Transverse colon (tissue), 4 donors: Measurements from ENCODE around the gene SYT7. TPM values are rescaled to one million over a fixed set of nuclear protein-coding genes. Genes with fewer than 3 reads are reported as not detected.

Experiments used
- DNase-seq: peaks from one replicate; pipeline ENCODE4 v3.0.0-alpha.2; 2019
- H3K27ac ChIP-seq, 4 donors: fragments of 200-600 bp; sonication (generic); 2 replicates each; pipeline ENCODE4 v1.5.1; 2016 to 2018; ENCODE audit warnings: inconsistent platforms in 4 of 4
- H3K27me3 ChIP-seq: fragments of 200-600 bp; sonication (generic); 2 replicates; pipeline ENCODE4 v1.5.1; 2017; ENCODE audit warnings: inconsistent platforms
- H3K36me3 ChIP-seq, 4 donors: fragments of 200-600 bp; sonication (generic); 2 replicates each; pipeline ENCODE4 v1.5.1; 2017 to 2019; ENCODE audit warnings: inconsistent platforms in 4 of 4
- H3K4me1 ChIP-seq, 4 donors: fragments of 200-600 bp; sonication (generic); 2 replicates each; pipeline ENCODE4 v1.5.1; 2017 to 2020; ENCODE audit warnings: inconsistent platforms in 4 of 4
- H3K4me3 ChIP-seq, 4 donors: fragments of 200-600 bp; sonication (generic); 1 replicate in 1 of 4; 2 replicates in 3 of 4; pipeline versions ENCODE4 v1.5.1 to v1.6.1; 2017 to 2019; ENCODE audit warnings: inconsistent platforms in 4 of 4
- H3K9me3 ChIP-seq, 2 donors: fragments of 200-600 bp; sonication (generic); 2 replicates each; pipeline ENCODE4 v1.5.1; 2017 to 2019; ENCODE audit warnings: inconsistent platforms in 2 of 2
- EP300 ChIP-seq: sonication (generic); formaldehyde crosslinking; IDR thresholded peaks from one replicate; pipeline ENCODE4 v1.6.1; 2017; ENCODE audit warnings: antibody characterized with exemption, low read depth
- POLR2A ChIP-seq: fragments of 450-650 bp; IDR thresholded peaks from one replicate; pipeline ENCODE4 v1.6.1; 2016; ENCODE audit warnings: antibody characterized with exemption, mild to moderate bottlenecking, moderate library complexity
- POLR2AphosphoS5 ChIP-seq, 3 donors: sonication (generic); formaldehyde crosslinking; IDR thresholded peaks; one replicate each; pipeline ENCODE4 v1.6.1; 2016; ENCODE audit warnings: antibody characterized with exemption in 3 of 3
- WGBS, 2 donors: methylation state at CpG; one replicate each; pipeline ENCODE4 v1.1.5; 2018; ENCODE audit warnings: low coverage in 1 of 2; 5-methylcytosine and 5-hydroxymethylcytosine counted together
- in situ Hi-C, 4 donors: fragments of 200-750 bp; cut with MboI; loops; one replicate each; pipeline versions ENCODE4 v1.15.0 to v1.15.1; 2017; ENCODE audit warnings: low sequenced_read_pairs in 3 of 4, low pct_ligation_motif_present in 1 of 4, low pct_unique_long_range_greater_than_20kb in 1 of 4
- intact Hi-C: fragments of 100-400 bp; cut with DNase I; formaldehyde crosslinking; loops from one replicate; pipeline ENCODE4 v1.15.1; 2023; ENCODE audit warnings: low total_unique reads
- total RNA-seq, 4 donors: library from RNA; depleted of rRNA; stranded (reverse); fragments of >200 nt; gene quantifications; one replicate each; pipeline ENCODE4 v1.1.0, GENCODE V29; 2016
- TF ChIP-seq, protein P1 (sequence below), 5 experiments: fragments of 200-600 bp in 3 of 5; fragments of 450-650 bp in 2 of 5; sonication (generic) in 3 of 5; IDR thresholded peaks; 1 replicate in 2 of 5; 2 replicates in 3 of 5; pipeline ENCODE4 v1.5.1; 2016 to 2017; ENCODE audit warnings: antibody characterized with exemption in 5 of 5, inconsistent platforms in 3 of 5, mild to moderate bottlenecking in 2 of 5, moderate library complexity in 1 of 5

Gene SYT7
- total RNA-seq, 4 donors from 2014 or later: 6.8 to 26.2 (median 12.8) TPM

DNA sequence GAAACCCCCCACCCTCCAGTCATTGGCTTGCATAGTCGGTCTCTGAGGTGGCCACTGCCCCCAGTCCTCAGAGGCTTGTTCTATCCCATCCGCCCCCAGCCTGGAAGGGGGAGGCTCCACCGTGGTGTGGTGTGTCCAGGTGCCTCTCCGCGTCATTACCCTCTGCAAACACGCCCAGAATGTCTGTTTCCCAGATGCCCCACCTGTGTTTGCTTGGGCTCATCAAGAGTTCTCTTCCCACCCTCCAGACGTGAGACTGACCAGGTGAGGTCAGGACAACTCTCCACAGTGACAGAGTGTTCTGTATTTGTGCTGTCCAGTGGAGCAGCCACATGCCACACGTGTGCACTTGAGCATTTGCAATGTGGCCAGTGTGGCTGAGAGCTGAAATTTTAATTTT is 47.5 kb downstream of the SYT7 start:
- Histone ChIP-seq H3K27ac (peak overlapping the region in 3 of 4 donors; percentile 54 to 76 (median 73)), H3K4me1 (peaks cover 0 to 30% (median 22%) of the 10 kb centered on the region in 4 donors), H3K4me3 (no peak overlapping the region), H3K27me3 (no peaks in the 10 kb centered on the region), H3K9me3 (no peaks in the 10 kb centered on the region), H3K36me3 (no peaks in the 10 kb centered on the region)
- intact Hi-C loops: loop anchor here (10.0 kb wide), 1 partner anchor 91 kb away; no protein-coding TSS in a partner anchor
- TF ChIP-seq POLR2A: no peak
- TF ChIP-seq EP300: peak; percentile 24
- TF ChIP-seq POLR2AphosphoS5 (IDR thresholded peaks at IDR 0.05): peak; percentile 18 to 25 (median 22)
- TF ChIP-seq, protein P1, sequence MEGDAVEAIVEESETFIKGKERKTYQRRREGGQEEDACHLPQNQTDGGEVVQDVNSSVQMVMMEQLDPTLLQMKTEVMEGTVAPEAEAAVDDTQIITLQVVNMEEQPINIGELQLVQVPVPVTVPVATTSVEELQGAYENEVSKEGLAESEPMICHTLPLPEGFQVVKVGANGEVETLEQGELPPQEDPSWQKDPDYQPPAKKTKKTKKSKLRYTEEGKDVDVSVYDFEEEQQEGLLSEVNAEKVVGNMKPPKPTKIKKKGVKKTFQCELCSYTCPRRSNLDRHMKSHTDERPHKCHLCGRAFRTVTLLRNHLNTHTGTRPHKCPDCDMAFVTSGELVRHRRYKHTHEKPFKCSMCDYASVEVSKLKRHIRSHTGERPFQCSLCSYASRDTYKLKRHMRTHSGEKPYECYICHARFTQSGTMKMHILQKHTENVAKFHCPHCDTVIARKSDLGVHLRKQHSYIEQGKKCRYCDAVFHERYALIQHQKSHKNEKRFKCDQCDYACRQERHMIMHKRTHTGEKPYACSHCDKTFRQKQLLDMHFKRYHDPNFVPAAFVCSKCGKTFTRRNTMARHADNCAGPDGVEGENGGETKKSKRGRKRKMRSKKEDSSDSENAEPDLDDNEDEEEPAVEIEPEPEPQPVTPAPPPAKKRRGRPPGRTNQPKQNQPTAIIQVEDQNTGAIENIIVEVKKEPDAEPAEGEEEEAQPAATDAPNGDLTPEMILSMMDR (IDR thresholded peaks at IDR 0.05): no peak
- in situ Hi-C loops: no loop called here
- DNase-seq: peak; percentile 64
- 44% methylated on average over 8 of the region's 8 CpGs; no CpG with 5 or more reads in 1 of the 2 donors for WGBS, 2 donors

GRCh38 chr11:61533039-61533375 is 47.9 kb downstream of the SYT7 start:
- TF ChIP-seq EP300: no peak
- TF ChIP-seq POLR2AphosphoS5 (IDR thresholded peaks at IDR 0.05): no peak
- TF ChIP-seq POLR2A: no peak
- TF ChIP-seq, protein P1 (IDR thresholded peaks at IDR 0.05): no peak

DNA sequence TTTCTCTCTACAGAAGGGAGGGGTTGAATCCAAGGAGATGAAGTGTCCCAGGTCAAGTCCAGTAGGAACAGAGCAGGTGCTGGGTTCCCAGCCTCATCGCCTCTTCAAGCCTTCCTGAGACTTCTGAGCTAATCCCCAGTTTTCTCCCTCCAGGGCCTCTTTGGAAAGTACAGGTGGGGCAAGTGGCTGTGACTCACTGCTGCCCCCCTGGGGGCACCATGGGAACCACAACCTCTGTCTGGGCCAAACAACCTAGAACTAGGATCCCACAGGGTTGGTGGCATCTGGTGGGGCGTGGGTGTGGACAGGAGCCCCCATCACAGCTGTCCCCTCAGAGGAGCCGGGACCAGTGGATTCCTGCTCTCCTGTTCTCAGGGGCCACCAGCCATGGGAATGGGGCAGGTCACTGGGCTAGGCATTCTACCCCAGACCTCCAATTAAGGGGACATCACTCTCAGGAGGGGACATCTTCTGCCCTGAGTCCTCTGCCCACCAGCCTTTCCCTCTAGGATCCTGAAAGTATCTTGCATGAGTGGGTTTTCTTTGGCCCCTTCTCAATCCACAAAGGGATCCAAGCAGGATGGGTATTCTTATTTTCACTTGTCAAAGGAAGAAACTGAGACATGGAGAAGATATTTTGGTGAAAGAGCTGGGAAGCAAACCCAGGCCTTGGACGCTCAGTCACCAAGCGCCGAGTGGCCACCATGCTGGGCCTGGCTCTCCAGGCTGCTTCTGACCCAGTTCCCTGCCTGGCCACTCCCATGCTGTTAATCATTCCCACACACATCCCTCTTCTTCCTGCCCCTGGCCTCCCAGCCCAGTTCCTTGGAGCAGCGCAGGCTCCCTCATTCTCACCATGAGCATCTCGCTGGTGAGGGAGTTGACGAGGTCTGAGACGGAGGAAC is 48.5 kb downstream of the SYT7 start:
- WGBS, 2 donors: 48 to 63% methylated on average over 4 to 10 of the region's 10 CpGs
- intact Hi-C loops: loop anchor here (10.0 kb wide), 1 partner anchor 92 kb away; no protein-coding TSS in a partner anchor
- H3K36me3 ChIP-seq: no peaks in the 10 kb centered on the region
- no peak for TF ChIP-seq EP300
- TF ChIP-seq, protein P1 (IDR thresholded peaks at IDR 0.05): peak; percentile 70 to 78 (median 75)
- H3K9me3 ChIP-seq: no peaks in the 10 kb centered on the region
- H3K4me3 ChIP-seq: no peak overlapping the region
- no peaks in the 10 kb centered on the region for H3K27me3 ChIP-seq
- in situ Hi-C loops: no loop called here
- peaks cover 0 to 30% (median 22%) of the 10 kb centered on the region in 4 donors for H3K4me1 ChIP-seq
- H3K27ac ChIP-seq: peak overlapping the region in 3 of 4 donors; percentile 54 to 76 (median 73)
- peak; percentile 61 for DNase-seq

More at GRCh38 chr11:61533039-61533375, 47.9 kb downstream of the SYT7 start:
- Histone ChIP-seq H3K27ac (peak overlapping the region in 3 of 4 donors; percentile 54 to 76 (median 73)), H3K27me3 (no peaks in the 10 kb centered on the region), H3K4me3 (no peak overlapping the region), H3K4me1 (peaks cover 0 to 30% (median 22%) of the 10 kb centered on the region in 4 donors), H3K9me3 (no peaks in the 10 kb centered on the region), H3K36me3 (no peaks in the 10 kb centered on the region)
- 76% methylated on average over 16 of the region's 16 CpGs; no CpG with 5 or more reads in 1 of the 2 donors for WGBS, 2 donors
- intact Hi-C loops (loop anchor here (10.0 kb wide), 1 partner anchor 92 kb away; no protein-coding TSS in a partner anchor), in situ Hi-C loops (no loop called here)
- no peak for DNase-seq

- Histone ChIP-seq H3K4me3 (no peak overlapping the region), H3K4me1 (peaks cover 0 to 30% (median 22%) of the 10 kb centered on the region in 4 donors), H3K27me3 (no peaks in the 10 kb centered on the region), H3K36me3 (no peaks in the 10 kb centered on the region), H3K27ac (no peak overlapping the region), H3K9me3 (no peaks in the 10 kb centered on the region)
- intact Hi-C loops (loop anchor here (10.0 kb wide), 1 partner anchor 94 kb away; no protein-coding TSS in a partner anchor), in situ Hi-C loops (no loop called here)
- DNase-seq: no peak
- TF ChIP-seq, protein P1 (IDR thresholded peaks at IDR 0.05): no peak
- TF ChIP-seq POLR2AphosphoS5 (IDR thresholded peaks at IDR 0.05) (no peak), EP300 (no peak), POLR2A (no peak)
- whole genome bisulfite sequencing, 2 donors: 25% methylated on average over 3 of the region's 3 CpGs; no CpG with 5 or more reads in 1 of the 2 donors
Measured at GRCh38 chr11:61531044-61531443, 49.8 kb downstream of the SYT7 start.
